LNCaP clone FGC (cell line): Measurements from ENCODE around the gene KANTR.
"Not testable (repeated sequence)": the region's sequence is repeated elsewhere in the genome, so short reads cannot be mapped to it uniquely, and the experiment has no call there.

Experiments
- DNase-seq: peaks from one replicate; pipeline ENCODE4 v3.0.0-alpha.2; 2011; ENCODE audit warnings: low read depth
- H3K4me3 ChIP-seq: 2 replicates; pipeline ENCODE4 v1.5.1; 2011; ENCODE audit warnings: mild to moderate bottlenecking, low read depth, low read length, control low read depth
- TF ChIP-seq, protein P1 (sequence below): IDR thresholded peaks from 2 replicates; pipeline ENCODE4 v1.5.1; 2012; ENCODE audit warnings: mild to moderate bottlenecking; ENCODE audit not compliant: control insufficient read depth, insufficient read depth; ENCODE audit errors: extremely low read depth

The KANTR gene

DNA sequence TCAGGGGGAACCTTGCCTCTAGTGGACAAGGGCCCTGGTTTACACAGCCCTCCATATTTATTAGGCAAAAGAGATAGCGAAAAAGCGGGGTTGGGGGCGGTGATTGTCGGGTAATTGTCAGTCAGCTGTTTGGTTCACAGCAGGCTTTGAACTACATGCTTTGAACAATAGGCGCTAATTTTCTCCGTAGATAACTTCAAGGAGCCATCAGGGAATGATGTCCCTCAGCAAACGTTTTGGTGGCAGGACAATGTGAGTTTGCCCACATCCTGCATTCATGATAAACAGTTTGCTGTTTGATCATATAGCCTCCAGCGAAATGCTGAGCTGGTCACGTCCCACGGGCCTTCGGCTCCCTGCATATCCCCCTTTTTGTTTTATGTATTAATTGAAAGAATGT lies 65.2 kb downstream of the KANTR start:
- DNase-seq, result no peak
- H3K4me3 ChIP-seq, result no peak overlapping the region
- TF ChIP-seq, protein P1, sequence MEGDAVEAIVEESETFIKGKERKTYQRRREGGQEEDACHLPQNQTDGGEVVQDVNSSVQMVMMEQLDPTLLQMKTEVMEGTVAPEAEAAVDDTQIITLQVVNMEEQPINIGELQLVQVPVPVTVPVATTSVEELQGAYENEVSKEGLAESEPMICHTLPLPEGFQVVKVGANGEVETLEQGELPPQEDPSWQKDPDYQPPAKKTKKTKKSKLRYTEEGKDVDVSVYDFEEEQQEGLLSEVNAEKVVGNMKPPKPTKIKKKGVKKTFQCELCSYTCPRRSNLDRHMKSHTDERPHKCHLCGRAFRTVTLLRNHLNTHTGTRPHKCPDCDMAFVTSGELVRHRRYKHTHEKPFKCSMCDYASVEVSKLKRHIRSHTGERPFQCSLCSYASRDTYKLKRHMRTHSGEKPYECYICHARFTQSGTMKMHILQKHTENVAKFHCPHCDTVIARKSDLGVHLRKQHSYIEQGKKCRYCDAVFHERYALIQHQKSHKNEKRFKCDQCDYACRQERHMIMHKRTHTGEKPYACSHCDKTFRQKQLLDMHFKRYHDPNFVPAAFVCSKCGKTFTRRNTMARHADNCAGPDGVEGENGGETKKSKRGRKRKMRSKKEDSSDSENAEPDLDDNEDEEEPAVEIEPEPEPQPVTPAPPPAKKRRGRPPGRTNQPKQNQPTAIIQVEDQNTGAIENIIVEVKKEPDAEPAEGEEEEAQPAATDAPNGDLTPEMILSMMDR, result no peak

DNA sequence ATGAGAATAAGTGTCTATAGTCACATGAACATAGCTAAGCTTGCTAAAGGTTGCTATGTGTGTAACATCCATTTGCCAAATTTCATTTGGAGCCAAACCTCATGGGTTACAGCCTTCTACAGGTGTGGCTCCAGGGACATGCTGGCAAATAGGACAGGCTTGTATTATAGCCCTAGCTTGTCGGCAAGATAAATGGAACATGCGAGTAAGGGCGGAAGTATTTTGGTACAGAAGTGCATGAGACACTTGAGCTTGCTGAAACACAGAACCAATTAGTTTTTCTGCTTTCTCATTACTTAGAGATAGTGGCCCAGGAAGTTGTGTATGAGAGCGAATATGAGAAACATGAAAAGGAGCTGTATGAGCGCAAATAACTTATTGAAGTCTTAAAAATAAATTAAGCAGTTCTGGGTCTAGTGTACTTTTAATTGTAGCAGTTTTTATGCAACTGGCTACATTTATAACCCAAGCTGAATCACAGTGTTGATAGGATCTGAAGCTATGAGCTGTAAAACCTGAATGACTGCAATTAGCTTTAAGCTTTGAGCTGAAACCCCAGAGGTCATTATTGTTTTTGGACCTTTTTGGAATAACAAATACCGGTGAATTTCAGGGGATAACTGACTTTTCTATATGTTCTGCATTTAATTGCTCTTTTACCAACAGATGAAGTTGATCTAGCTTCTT lies 66.5 kb downstream of the KANTR start:
- DNase-seq, result peak; percentile 3
- no peak overlapping the region for H3K4me3 ChIP-seq
- TF ChIP-seq, protein P1, result no peak

DNA sequence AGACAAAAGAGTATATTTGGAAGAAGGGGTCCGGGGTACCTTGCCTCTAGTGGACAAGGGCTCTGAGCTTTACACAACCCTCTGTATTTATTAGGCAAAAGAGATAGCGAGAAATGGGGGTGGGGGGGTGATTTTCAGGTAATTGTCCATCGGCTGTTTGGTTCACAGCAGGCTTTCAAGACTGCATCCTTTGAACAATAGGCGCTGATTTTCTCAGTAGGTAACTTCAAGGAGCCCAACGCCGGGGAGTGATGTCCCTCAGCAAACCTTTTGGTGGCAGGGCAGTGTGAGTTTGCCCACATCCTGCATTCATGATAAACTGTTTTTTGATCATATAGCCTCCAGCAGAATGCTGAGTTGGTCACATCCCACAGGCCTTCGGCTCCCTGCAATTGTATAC lies 69.5 kb downstream of the KANTR start:
- DNase-seq, result no peak
- TF ChIP-seq, protein P1, result no peak
- no peak overlapping the region for H3K4me3 ChIP-seq

DNA sequence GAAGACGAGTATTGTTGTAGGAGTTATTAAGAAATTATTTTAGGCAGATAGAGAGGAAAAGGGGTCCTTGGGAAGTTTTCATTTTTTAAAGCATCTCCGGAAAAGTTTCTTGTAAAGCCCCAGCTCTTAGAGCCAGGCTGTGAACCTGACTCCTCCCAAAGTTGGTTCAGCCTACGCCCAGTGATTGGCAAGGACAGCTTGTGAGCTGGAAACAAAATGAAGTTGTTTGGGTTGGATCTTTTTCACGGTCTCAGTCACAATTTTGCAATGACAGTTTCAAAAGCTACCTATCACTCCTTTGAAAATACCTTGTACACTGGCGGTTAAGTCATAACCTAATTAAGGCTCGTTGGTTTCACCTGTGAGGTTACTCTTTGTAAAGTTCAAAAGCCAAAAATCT lies 70.6 kb downstream of the KANTR start:
- not testable (repeated sequence) for H3K4me3 ChIP-seq, DNase-seq

DNA sequence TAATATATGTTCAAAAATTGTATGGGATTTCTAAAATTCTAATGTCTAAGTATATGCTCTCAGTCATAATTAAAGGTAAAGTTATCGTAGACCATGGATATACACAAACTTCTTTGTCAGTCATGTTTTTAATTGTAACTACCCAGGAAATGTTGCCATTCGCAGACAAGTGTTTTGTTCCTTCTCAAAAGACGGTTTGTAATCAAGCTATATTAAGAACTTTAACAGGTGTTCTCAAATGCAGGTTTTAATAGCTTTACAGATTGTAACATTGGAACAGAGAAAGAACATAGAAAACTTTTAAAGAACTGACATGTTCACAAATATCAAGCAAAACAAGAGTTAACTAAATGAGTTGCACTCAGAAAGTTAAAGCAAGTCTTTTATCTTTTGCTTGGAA lies 72.2 kb downstream of the KANTR start:
- TF ChIP-seq, protein P1, result no peak
- DNase-seq, result no peak
- H3K4me3 ChIP-seq, result no peak overlapping the region

DNA sequence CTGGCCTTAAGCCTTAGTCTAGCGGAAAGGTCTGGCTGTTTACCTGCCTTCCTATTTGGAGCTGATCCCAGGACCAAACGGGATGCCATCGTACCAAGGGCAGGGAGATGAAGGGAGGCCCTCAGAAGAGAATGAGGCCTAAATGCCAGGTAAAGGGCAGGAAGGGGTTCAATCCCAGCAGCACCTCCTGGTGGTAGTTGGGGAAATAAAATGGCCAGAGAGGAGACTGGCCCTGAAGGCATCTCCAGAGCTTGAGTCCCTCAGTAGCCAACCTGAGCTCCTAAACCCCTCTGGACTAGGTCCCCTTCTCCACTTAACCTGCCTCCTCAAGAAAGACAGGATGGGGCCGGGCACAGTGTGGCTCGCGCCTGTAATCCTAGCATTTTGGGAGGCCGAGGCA lies 77.4 kb downstream of the KANTR start:
- DNase-seq, result no peak
- no peak overlapping the region for H3K4me3 ChIP-seq
- TF ChIP-seq, protein P1, result no peak
